A172 (cell line): ENCODE data around the gene CBR3. TPM values are rescaled to one million over a fixed set of nuclear protein-coding genes. Genes with fewer than 3 reads are reported as not detected.
"Not testable (repeated sequence)": the region's sequence is repeated elsewhere in the genome, so short reads cannot be mapped to it uniquely, and the experiment has no call there.

Experiments
- DNase-seq: peaks from one replicate; pipeline ENCODE4 v3.0.0-alpha.2; 2015; ENCODE audit warnings: low spot score
- total RNA-seq: library from RNA; depleted of rRNA; stranded (reverse); fragments of >200 nt; shearing (Covaris generic); gene quantifications from 2 replicates; pipeline ENCODE4 v1.2.3, GENCODE V29; 2014; rRNA removed

Gene CBR3
- total RNA-seq: 28.5 and 31.7 TPM in 2 replicates

DNA sequence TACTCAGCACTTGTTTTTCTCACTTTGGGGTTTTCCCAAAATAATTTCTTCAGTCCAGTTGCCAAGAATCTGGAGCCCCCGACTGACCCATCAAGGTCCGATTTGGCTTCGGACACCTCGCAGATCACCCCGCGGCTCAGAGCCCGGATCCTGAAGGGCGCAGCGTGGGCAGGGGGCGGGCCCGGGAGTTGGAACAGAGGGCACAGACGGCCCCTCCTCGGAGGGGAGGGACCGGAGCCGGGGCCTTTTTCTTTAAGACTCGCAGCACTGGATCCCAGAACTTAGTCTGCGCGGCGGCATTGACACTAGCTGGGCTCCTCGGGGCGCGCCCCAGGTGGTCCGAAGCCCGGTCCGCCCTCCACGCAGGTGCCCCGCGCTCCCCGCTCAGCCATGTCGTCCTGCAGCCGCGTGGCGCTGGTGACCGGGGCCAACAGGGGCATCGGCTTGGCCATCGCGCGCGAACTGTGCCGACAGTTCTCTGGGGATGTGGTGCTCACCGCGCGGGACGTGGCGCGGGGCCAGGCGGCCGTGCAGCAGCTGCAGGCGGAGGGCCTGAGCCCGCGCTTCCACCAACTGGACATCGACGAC lies at the start of gene CBR3:
CBR3 (plus strand) TSS at position 277 of the 588 bp plus-strand sequence; CDS start at position 391, 114 bp downstream.
- DNase-seq: peak; percentile 64

DNA sequence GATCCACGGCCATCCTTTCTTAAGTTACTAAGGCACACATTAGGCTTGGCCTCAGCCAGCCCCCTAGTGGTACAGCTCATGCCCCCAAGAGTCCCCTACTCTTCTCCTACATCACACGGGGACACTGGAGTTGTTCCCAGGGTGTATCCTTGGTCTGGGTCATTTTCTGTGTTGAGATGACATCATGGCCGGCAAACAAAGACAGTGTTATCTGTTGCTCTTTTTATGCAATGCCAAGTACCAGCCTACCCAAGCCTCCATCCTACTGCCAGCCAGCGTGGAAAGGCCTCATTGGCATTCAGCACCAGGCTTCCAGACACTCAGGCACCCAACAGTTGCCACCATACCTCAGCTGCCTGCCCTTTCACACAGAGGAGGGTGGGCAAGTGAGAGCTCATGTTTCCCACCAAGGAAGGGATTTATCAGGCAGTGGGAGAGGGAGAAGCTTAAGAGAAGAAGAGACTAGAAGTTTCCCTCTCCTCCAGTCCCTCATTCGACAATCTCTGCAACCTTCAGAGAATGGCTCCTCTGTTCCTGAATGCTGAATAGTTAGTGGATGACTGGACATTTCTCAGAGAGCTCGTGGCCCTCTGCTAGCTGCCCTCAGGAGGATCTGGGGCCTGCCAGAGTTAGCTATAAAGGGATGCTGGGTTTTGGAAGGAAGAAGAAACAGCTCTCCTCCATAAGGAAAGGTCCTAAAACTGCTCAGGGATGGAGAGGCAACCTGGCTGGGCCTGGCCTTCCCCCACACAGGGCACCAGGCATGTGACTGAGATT lies 47.3 kb upstream of the CBR3 start:
- DNase-seq: no peak

DNA sequence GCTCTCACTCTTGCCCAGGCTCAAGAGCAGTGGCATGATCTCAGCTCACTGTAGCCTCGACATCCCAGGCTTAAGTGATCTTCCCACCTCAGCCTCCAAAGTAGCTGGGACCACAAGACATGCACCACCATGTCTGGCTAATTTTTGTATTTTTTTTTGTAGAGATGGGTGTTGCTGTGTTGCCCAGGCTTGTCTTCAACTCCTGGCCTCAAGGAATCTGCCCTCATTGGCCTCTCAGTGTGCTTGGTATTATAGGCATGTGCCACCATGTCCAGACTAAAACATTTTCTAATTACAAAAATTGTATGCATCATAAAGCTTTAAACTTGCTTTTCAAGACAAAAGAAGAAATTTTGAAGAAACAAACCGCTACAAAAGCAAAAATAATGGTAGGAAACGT lies 44.9 kb upstream of the CBR3 start:
- DNase-seq: no peak

DNA sequence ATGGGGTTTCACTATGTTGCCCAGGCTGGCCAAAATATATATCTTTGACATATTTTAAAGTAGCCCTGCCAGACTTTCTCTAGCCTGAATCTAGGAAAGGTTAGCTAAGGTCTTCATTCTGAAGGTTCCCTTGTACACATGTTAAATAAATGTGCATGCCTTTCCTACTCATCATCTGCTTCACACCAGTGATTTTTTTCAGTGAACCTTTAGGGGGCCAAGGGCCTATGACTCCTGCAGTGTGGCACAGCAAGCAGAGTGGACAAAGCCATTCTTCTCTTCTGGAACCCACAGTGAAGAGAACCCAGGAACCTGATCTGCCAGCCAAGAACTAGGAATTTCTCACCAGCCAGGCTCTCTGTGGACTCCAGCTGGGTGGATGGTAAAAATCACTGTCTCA lies 42.2 kb upstream of the CBR3 start:
- DNase-seq: no peak

DNA sequence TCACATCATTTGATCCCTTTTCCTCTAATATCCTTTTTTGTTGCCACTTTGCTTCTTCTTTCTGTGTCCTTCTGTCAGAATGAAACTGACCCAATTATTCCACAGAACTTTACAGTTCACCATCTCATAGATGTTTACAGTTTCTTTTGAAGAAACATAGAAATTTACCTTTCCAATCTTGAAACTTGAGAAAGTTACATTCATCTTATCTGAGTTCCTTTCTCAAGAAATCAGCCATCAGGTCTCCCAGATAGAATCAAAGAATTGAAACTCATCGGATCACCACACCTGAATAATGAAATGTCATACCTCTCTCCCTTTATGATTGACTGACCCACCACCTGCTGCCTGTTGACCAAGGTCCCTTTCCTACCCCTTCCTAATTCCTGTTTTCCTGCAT lies 41.4 kb upstream of the CBR3 start:
- DNase-seq: no peak

DNA sequence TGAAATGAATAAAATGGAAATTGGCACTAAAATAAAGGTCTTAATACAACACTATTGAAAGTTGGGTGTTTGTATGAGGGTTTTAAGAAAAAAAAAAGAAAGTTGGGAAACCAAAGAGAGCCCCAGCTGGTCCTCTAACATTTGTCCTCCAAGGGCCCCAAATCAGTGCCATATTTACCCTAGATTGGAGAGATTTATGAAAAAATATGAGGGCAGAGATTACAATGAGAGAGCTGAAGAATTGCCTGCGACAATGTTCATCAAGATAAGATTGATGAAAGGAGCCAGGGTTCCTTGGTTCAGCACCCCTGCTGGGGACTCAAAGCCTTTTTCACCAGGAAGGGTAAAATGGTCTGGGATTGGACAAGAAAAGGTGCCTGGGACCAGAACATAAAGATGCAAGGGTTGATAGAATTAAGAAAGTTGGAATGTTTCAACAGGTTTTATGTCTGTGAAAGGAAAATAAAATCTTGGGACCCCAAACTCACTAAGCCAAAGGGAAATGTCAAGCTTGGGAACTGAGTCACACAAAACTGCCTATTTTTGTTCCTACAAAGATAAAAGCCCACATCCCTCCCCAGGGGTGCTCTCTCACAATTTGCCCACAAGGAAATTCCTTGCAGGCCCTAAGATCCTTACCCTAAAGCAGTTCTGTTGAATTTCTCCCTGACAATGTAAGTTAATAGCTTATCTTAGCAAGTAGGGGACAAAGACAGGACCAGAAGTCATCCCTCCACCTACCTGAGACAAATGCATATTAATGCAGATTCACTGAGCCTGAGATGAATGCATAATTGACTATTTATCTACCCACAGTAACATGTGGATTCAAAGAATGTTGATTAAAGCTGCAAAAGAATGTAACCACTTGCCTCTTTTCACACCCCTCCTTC lies 38.2 kb upstream of the CBR3 start:
- DNase-seq: no peak

DNA sequence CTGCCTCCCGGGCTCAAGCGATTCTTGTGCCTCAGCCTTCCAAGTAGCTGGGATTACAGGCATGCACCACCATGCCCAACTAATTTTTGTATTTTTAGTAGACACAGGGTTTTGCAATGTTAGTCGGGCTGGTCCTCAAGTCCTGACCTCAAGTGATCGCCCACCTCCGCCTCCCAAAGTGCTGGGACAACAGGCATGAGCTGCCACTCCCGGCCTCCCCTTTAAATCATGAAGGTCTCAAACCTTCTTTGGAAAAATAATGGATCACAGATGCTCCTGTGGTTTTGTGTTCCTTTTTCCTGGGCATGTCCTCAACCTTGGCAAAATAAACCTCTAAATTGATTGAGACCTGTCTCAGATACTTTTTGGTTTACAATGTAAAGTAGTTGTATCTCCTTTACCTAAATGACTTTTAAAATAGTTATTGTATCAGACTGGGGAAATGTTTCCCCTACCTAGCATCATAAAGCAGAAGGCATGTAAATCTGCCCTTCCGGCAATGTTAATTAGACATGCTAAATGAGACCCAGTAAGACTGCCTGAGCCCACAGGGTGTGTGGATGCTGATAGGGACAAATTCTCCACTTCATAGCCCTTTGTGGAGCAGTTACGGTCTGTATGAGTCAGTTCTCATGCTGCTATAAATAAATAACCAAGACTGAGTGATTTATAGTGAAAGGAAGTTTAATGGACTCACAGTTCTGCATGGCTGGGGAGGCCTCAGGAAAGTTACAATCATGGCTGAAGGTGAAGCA lies 37.3 kb upstream of the CBR3 start:
- DNase-seq: peak; percentile 68

DNA sequence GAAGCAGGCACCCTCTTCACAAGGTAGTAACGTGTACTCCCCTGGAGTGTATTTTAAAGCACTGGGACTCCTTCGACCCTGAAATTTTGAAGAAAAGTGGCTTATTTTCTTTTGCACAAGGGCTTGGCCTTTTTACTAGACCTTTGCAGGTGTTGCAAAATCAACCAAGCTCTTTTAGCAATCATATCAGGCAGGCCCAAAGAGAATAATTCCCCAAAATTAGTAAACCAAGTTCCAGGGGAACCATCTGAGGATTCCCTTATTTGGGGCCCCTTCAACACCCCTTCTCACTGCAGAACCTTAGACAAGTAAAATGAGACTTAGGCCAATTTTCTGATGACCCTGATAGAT lies 36.7 kb upstream of the CBR3 start:
- DNase-seq: no peak

DNA sequence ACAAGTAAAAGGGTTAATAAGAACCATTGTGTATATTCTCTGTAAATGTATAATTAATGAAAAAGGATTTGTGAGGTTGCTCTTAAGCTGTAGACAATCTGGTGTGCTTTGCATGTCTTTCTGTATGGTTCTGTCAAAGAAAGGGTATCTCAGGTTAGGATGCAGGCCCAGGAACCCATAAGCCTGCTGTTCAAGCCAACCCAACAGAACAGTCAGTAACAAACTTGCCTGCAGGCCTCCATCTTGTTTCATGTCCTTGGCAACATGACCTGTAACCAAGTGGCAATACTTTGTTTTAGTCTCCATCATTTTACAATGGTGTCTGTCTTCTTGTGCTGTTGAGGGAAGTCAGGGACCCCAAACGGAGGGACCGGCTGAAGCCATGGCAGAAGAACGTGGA lies 35.9 kb upstream of the CBR3 start:
- DNase-seq: no peak

DNA sequence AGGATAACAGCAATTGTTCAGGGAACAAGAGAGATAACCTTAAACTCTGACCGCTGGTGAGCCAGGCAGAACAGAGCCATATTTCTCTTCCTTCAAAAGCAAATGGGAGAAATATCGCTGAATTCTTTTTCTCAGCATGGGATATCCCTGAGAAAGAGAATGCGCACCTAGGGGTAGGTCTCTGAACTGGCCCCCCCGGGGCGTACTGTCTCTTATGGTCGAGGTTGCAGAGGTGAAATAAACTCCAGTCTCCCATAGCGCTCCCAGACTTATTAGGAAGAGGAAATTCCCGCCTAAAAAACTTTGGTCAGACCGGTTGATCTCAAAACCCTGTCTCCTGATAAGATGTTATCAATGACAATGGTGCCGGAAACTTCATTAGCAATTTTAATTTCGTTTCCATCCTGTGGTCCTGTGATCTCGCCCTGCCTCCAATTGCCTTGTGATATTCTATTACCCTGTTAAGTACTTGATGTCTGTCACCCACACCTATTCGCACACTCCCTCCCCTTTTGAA lies 35.1 kb upstream of the CBR3 start:
- not testable (repeated sequence) for DNase-seq

DNA sequence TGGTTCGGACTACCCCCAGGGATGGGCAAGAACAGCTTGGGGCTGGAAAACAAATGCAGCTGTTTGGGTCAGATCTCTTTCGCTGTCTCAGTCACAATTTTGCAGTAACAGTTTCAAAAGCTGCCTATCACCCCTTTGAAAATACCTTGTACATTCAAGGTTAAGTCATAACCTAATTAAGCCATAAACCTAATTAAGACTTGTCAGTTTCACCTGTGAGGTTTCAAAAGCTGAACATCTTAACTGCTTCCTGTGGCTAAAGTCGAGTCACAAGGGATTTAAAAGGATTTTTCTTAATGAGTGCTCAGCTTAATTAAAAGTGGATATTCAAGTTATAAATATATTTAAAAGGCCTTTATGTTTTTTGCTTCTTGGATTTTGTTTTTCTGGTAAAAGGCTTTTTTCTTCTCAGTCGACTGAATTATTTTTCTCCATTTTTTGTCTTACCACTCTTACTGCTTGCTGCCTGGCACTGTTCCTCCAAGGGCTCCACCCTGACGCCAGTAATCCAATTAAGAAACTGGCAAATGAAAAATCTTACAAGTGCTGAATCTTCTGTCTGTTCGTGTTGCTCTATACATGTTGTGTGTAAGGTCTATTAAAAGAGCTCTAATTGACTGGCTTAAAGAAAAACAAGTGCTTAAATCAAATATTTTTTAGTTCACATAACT lies 33.8 kb upstream of the CBR3 start:
- no peak for DNase-seq

DNA sequence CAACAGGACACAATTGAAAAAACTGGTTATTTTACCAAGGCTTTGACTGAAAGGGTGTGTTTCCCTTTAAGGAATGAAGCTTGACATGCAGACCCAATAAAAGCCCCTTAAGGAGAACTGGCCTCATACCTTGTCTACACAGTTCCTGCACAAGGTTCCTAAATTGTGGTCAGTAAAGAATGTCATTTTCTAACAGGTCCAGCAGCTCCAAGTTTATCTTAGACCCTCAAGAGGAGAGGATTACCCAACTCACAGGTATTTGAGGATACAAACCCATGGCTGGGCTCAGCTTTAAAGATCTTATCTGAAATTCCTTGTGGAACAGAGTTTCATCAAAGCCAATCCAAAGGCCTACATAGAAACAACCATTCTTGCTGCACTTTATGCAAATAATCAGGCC lies 31.4 kb upstream of the CBR3 start:
- DNase-seq: no peak

DNA sequence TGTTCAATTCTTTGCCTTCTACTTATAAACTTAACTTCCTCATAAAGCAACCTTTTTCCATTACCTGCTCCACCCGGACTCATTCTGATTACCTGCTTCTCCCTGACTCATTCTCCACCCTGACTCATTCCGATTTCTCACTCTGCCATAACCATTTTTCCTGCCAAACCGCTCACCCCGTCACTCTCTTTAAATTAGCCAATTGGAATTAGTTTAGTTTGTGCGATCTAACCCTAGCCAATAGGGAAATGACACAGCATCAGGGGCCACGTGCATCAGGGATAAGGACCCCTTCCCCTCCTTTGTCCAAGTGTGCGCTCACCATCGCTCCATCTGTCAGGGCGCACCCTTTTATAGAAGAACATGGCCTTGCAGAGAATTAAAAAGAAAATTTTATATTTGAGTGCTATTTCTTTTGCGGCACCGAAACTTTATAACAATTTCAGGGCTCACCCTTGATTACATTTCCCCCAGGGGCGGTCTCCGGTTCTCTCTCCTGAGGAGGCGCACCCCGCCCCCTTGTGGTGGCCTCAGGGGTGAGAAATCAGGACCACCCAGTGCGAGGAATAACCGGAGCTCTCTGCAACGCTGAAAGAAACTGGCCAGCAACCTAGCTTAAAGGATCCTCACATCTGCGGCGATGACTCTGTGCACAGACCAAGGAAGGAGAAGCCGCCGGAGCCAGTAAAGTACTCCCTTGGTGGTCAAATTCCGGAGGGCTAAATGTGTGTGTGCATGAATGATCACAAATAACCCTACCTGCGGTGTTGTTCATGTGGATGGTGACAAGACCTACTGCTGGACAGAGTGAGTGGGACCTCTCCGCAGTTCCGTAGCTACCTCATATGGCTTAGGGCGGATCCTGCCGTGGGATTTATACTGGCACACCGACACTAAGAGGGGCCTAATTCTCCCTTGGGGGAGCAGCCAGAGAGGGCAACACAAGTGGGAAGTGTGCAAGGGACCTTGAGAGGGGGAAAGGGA lies 30.3 kb upstream of the CBR3 start:
- peak; percentile 76 for DNase-seq

DNA sequence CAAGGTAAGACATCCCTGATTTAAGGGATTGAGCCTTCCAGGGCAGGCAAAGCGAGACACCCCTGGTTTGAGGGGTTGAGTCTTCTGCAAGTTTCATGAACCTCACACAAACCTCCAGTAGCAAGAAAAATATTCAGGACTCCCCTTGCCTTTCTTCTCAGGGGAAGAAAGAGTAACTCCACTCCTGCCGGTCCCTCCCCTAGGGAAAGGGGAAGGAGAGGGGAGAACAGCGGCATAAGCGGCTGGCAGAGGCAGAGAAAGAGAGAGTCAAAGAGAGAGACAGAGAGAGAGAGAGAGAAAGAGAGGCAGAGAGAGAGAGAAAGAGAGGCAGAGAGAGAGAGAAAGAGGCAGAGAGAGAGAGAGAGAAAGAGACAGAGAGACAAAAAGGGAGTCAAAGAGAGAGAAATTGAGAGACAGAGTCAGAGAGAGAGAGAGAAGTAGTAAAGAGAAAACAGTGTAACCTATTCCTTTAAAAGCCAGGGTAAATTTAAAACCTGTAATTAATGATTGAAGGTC lies 29.5 kb upstream of the CBR3 start:
- DNase-seq: no peak

DNA sequence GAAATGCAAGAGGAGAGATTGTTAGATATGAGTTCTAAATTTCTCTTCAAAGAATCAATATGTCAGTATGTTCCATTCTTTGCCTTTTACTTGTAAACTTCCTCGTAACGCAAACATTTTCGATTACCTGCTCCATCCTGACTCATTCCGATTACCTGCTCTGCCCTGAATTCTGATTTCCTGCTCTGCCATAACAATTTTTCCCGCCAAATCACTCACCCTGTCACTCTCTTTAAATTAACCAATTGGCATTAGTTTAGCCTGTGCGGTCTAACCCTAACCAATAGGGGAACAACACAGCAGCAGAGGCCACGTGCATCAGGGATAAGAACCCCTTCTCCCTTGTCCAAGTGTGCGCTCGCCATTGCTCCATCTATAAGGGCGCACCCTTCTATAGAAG lies 25.0 kb upstream of the CBR3 start:
- no peak for DNase-seq

DNA sequence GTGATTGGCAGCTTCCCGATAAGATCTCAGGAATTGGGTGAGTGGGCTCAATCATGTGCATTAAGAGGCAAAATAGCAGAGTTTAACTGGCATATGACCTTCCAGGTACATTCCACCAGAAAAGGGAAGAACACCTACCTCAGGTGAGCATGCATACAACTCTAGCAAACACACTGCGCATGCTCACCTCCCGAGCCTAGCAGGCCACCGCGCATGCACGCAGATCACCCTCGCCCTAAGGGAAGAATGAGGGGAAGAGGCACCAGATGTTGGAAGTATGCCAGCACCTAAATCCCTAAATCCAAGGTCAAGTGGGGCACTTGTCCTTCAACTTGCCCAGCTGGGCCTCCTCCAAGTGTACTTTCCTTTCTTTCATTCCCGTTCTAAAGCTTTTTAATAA lies 23.6 kb upstream of the CBR3 start:
- no peak for DNase-seq

DNA sequence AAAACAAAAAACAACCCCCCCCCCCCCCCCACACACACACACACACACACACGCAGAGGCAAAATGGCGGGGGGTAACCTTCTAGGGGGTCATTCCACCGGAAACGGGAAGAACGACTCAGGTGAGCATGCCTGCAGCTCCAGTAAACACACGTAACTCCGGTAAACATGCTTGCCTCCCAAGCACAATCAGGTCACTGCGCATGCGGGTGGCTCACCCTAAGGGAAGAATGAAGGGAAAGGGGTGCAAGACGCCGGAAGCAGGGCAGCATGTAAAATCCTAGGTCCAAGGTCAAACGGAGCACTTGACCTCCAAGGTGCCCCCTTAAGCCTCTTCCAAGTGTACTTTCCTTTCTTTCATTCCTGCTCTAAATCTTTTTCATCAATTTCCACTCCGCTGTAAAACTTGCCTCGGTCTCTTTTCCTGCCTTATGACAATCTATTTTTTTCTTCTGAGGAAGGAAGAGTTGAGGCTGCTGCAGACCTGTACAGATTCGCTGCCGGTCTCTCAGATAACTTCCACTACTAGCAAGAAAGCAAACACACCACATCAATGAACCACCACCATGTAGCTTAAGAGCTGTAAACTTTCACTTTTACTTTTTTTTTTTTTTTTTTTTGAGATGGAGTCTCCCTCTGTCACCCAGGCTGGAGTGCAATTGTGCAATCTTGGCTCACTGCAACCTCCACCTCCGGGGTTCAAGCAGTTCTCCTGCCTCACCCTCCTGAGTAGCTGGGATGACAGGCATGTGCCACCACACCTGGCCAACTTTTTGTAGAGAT lies 21.0 kb upstream of the CBR3 start:
- no peak for DNase-seq

DNA sequence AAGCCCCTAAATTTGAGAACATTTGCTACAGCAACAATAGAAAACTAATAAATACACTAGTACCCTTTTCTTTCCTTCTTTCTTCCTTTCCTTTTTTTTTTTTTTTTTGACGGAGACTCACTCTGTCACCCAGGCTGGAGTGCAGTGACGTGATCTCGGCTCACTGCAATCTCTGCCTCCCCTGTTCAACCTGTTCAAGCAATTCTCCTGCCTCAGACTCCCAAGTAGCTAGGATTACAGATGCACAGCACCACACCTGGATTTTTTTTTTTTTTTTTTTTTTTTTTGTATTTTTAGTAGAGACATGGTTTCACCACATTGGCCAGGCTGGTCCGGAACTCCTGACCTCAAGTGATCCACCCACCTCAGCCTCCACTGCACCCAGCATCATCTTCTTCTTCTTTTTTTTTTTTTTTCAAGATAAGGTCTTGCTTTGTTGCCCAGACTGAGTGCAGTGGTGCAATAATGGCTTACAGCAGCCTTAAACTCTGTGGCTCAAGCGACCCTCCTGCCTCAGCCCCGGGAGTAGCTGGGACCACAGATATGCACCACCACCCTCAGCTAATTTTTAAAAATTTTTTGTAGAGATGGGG lies 19.6 kb upstream of the CBR3 start:
- DNase-seq: no peak
